ENCODE data around the gene NDUFB10.

Gene NDUFB10

GRCh38 chr16:1991948-1992703, 32.8 kb downstream of the NDUFB10 start:
- Histone ChIP-seq H3K27ac (peak overlapping the region in 10 of 21 experiments; percentile 10 to 80 (median 50)), H3K4me3 (peak overlapping the region; percentile 20 to 33 (median 27))

- Histone ChIP-seq H3K27ac (peak overlapping the region in 2 of 21 experiments; percentile 11 to 33), H3K4me3 (peak overlapping the region in 2 of 7 experiments; percentile 20 to 27)
Observed at GRCh38 chr16:1992704-1993317, 33.5 kb downstream of the NDUFB10 start.

- peak overlapping the region in 1 of 21 experiments; percentile 7 for H3K27ac ChIP-seq
- H3K4me3 ChIP-seq: no peak overlapping the region
Observed at GRCh38 chr16:1993731-1994131, 34.4 kb downstream of the NDUFB10 start.

GRCh38 chr16:1997494-1998359, 38.4 kb downstream of the NDUFB10 start:
- Histone ChIP-seq H3K27ac (peak overlapping the region in 6 of 21 experiments; percentile 15 to 64 (median 29)), H3K4me3 (no peak overlapping the region)

GRCh38 chr16:1998360-1998835, 39.1 kb downstream of the NDUFB10 start:
- H3K27ac ChIP-seq: peak overlapping the region in 3 of 21 experiments; percentile 29 to 42 (median 29)
- H3K4me3 ChIP-seq: no peak overlapping the region

GRCh38 chr16:1998852-1999801, 39.8 kb downstream of the NDUFB10 start:
- Histone ChIP-seq H3K27ac (peak overlapping the region in 2 of 21 experiments; percentile 2 to 14), H3K4me3 (no peak overlapping the region)

GRCh38 chr16:1999866-2000514, 40.7 kb downstream of the NDUFB10 start:
- no peak overlapping the region for H3K27ac ChIP-seq
- H3K4me3 ChIP-seq: no peak overlapping the region

GRCh38 chr16:2001035-2001434, 41.7 kb downstream of the NDUFB10 start:
- Histone ChIP-seq H3K4me3 (no peak overlapping the region), H3K27ac (no peak overlapping the region)

GRCh38 chr16:2001456-2002355, 42.4 kb downstream of the NDUFB10 start:
- Histone ChIP-seq H3K4me3 (no peak overlapping the region), H3K27ac (no peak overlapping the region)

GRCh38 chr16:2002406-2003230, 43.3 kb downstream of the NDUFB10 start:
- no peak overlapping the region for H3K4me3 ChIP-seq
- no peak overlapping the region for H3K27ac ChIP-seq

- H3K27ac ChIP-seq: peak overlapping the region in 1 of 21 experiments; percentile 37
- no peak overlapping the region for H3K4me3 ChIP-seq
Observed at GRCh38 chr16:2003231-2003826, 44.0 kb downstream of the NDUFB10 start.

- peak overlapping the region in 3 of 21 experiments; percentile 14 to 37 (median 19) for H3K27ac ChIP-seq
- H3K4me3 ChIP-seq: no peak overlapping the region
Observed at GRCh38 chr16:2003827-2004641, 44.7 kb downstream of the NDUFB10 start.

GRCh38 chr16:2004795-2005517, 45.6 kb downstream of the NDUFB10 start:
- peak overlapping the region in 6 of 21 experiments; percentile 6 to 98 (median 16) for H3K27ac ChIP-seq
- H3K4me3 ChIP-seq: no peak overlapping the region

- H3K27ac ChIP-seq: peak overlapping the region in 4 of 21 experiments; percentile 6 to 98 (median 16)
Observed at GRCh38 chr16:2005646-2006045, 46.3 kb downstream of the NDUFB10 start.

GRCh38 chr16:2006317-2006716, 47.0 kb downstream of the NDUFB10 start:
- peak overlapping the region in 9 of 21 experiments; percentile 30 to 98 (median 96) for H3K27ac ChIP-seq
- H3K4me3 ChIP-seq: no peak overlapping the region

More at GRCh38 chr16:2005646-2006045, 46.3 kb downstream of the NDUFB10 start:
- H3K4me3 ChIP-seq: no peak overlapping the region
